K562 (cell line): ENCODE measurements around the gene GCN1. TPM values are rescaled to one million over a fixed set of nuclear protein-coding genes. Genes with fewer than 3 reads are reported as not detected.
A peak's percentile ranks its signal among the peaks of the same experiment; 100 is the strongest.

ENCODE experiments used
- ATAC-seq: fragments of 200-7000 bp; cut with Tn5 transposase; 3 replicates; pipeline ENCODE4 v1.9.1; 2020; ENCODE audit warnings: moderate library complexity
- BruUV-seq: library from RNA; stranded (reverse); fragments of 400-500 nt; replicated peaks from 2 replicates; lab custom pipeline; 2021; lab: Mats Ljungman, UMichigan
- CTCF ChIA-PET: fragments of 300-600 bp; formaldehyde crosslinking; extraction: SDS; loops from one replicate; lab custom pipeline; 2021; ENCODE audit warnings: low intra/inter-chr PET ratio; lab: Yijun Ruan, JAX
- POLR2A ChIA-PET: fragments of 300-600, 350-650 bp; sonication (Branson Sonifier 250); formaldehyde crosslinking; extraction: SDS; loops from one replicate; lab custom pipeline; 2021; ENCODE audit warnings: antibody characterized with exemption, inconsistent platforms; lab: Yijun Ruan, JAX
- DNase-seq, 4 experiments: peaks; one replicate each; pipeline versions ENCODE4 v3.0.0 to v3.0.0-alpha.2; 2011 to 2018; ENCODE audit warnings: low spot score in 3 of 4, mixed read lengths in 3 of 4; ENCODE audit errors: extremely low read depth in 1 of 4
- FAIRE-seq: peaks from 2 replicates; lab custom pipeline; 2011; peaks lifted over from hg19 to GRCh38; lab: Jason Lieb, UNC
- H2AFZ ChIP-seq: 2 replicates; pipeline ENCODE4 v1.6.0; 2011; ENCODE audit warnings: low read depth, low read length, control low read depth, inconsistent platforms
- H3K27ac ChIP-seq: fragments of 200-600 bp; 3 replicates; pipeline ENCODE4 v1.8.0; 2011; ENCODE audit warnings: low read depth, mild to moderate bottlenecking, control low read depth, inconsistent platforms, low read length, moderate library complexity, mixed read lengths; ENCODE audit errors: extremely low read depth
- H3K27me3 ChIP-seq, 2 experiments: fragments of 300-600 bp in 1 of 2; 2 replicates in 1 of 2; 3 replicates in 1 of 2; pipeline versions ENCODE4 v1.6.0 to v1.8.0; 2011; ENCODE audit warnings: inconsistent platforms in 2 of 2, low read length in 2 of 2, mild to moderate bottlenecking in 1 of 2, mixed read lengths in 1 of 2, moderate library complexity in 1 of 2; ENCODE audit not compliant: control insufficient read depth in 2 of 2, insufficient read depth in 2 of 2
- H3K36me3 ChIP-seq: fragments of 300-600 bp; 3 replicates; pipeline ENCODE4 v1.8.0; 2011; ENCODE audit warnings: mild to moderate bottlenecking, low read length, inconsistent platforms; ENCODE audit not compliant: control insufficient read depth, insufficient read depth
- H3K4me1 ChIP-seq, 2 experiments: fragments of 200-600 bp in 1 of 2; replicated peaks in 1 of 2; 2 replicates in 1 of 2; 3 replicates in 1 of 2; pipeline versions ENCODE4 v1.5.1 to v1.8.0; 2011; ENCODE audit warnings: inconsistent platforms in 2 of 2, low read length in 2 of 2, mild to moderate bottlenecking in 1 of 2, mixed read lengths in 1 of 2, moderate library complexity in 1 of 2; ENCODE audit not compliant: control insufficient read depth in 2 of 2, insufficient read depth in 2 of 2
- H3K4me2 ChIP-seq: 2 replicates; pipeline ENCODE4 v1.6.1; 2011; ENCODE audit warnings: low read length, control low read depth, inconsistent platforms, mixed read lengths; ENCODE audit not compliant: insufficient read depth
- H3K4me3 ChIP-seq: fragments of 200-600 bp; sonication (generic), shearing (Covaris generic); 2 replicates; pipeline ENCODE4 v1.5.1; 2016; ENCODE audit warnings: control low read depth, inconsistent platforms
- H3K79me2 ChIP-seq: fragments of 200-600 bp; 3 replicates; pipeline ENCODE4 v1.8.0; 2011; ENCODE audit warnings: low read length, inconsistent platforms; ENCODE audit not compliant: control insufficient read depth, insufficient read depth
- H3K9ac ChIP-seq, 2 experiments: 2 replicates each; pipeline versions ENCODE4 v1.6.0 to v1.6.1; 2011; ENCODE audit warnings: low read depth in 2 of 2, low read length in 2 of 2, control low read depth in 1 of 2, inconsistent platforms in 1 of 2, mild to moderate bottlenecking in 1 of 2, mixed read lengths in 1 of 2; ENCODE audit not compliant: insufficient read depth in 1 of 2
- H3K9me1 ChIP-seq: one replicate; pipeline ENCODE4 v1.6.0; 2011; ENCODE audit warnings: inconsistent platforms, mild to moderate bottlenecking, low read length, moderate library complexity; ENCODE audit not compliant: control insufficient read depth, insufficient read depth
- H3K9me3 ChIP-seq: replicated peaks from 2 replicates; pipeline ENCODE4 v1.5.1; 2011; ENCODE audit warnings: low read depth, low read length, inconsistent platforms; ENCODE audit not compliant: control insufficient read depth, insufficient read depth
- H4K20me1 ChIP-seq: replicated peaks from 2 replicates; pipeline ENCODE4 v1.6.1; 2011; ENCODE audit warnings: low read length, inconsistent platforms, mixed read lengths; ENCODE audit not compliant: control insufficient read depth, insufficient read depth
- CCNT2 ChIP-seq: IDR thresholded peaks from 2 replicates; pipeline ENCODE4 v1.6.1; 2011; ENCODE audit warnings: borderline replicate concordance, low read depth, mild to moderate bottlenecking, moderate library complexity, mixed read lengths, low read length; ENCODE audit not compliant: insufficient read length; ENCODE audit errors: extremely low read depth
- ESRRA ChIP-seq: fragments of 450-650 bp; IDR thresholded peaks from 2 replicates; pipeline ENCODE4 v1.6.1; 2014; ENCODE audit warnings: low read depth, mild to moderate bottlenecking, moderate library complexity, borderline replicate concordance
- ETV6 ChIP-seq, 3 experiments: fragments of 150-350 bp in 1 of 3; sonication (generic) in 1 of 3; formaldehyde crosslinking in 1 of 3; IDR thresholded peaks; 2 replicates each; pipeline versions ENCODE4 v1.6.1 to v1.8.0; 2014 to 2022; ENCODE audit warnings: borderline replicate concordance in 2 of 3, low read depth in 2 of 3, antibody characterized with exemption in 1 of 3, low read length in 1 of 3, mild to moderate bottlenecking in 1 of 3, missing genetic modification reagents in 1 of 3
- GABPB1 ChIP-seq: sonication (generic); formaldehyde crosslinking; IDR thresholded peaks from 2 replicates; pipeline ENCODE4 v1.8.0; 2022; ENCODE audit warnings: mild to moderate bottlenecking, missing genetic modification reagents
- HCFC1 ChIP-seq: IDR thresholded peaks from 2 replicates; pipeline ENCODE4 v1.6.1; 2012; ENCODE audit warnings: low read depth, low read length, improper control_type of control experiment
- HDGF ChIP-seq: fragments of 450-650 bp; IDR thresholded peaks from 2 replicates; pipeline ENCODE4 v1.6.1; 2016
- HMG20B ChIP-seq: fragments of 250-450 bp; sonication (Bioruptor Pico); IDR thresholded peaks from 2 replicates; pipeline ENCODE4 v1.5.0; 2021; ENCODE audit warnings: mild to moderate bottlenecking
- IFI16 ChIP-seq: fragments of 250-450 bp; sonication (Bioruptor Pico); IDR thresholded peaks from 2 replicates; pipeline ENCODE4 v2.1.2; 2022; ENCODE audit warnings: mild to moderate bottlenecking, inconsistent platforms
- KLF10 ChIP-seq: fragments of 250-450 bp; sonication (Bioruptor Pico); IDR thresholded peaks from 2 replicates; pipeline ENCODE4 v1.6.1; 2021; ENCODE audit warnings: matching md5 sums
- NBN ChIP-seq: fragments of 450-650 bp; IDR thresholded peaks from 2 replicates; pipeline ENCODE4 v1.6.1; 2016; ENCODE audit warnings: low read depth, mild to moderate bottlenecking
- RBM25 ChIP-seq: fragments of 200-400 bp; formaldehyde crosslinking; IDR thresholded peaks from 2 replicates; pipeline ENCODE4 v1.6.1; 2018; ENCODE audit warnings: low read length, low read depth, moderate library complexity; ENCODE audit not compliant: severe bottlenecking
- SMAD2 ChIP-seq: fragments of 150-350 bp; IDR thresholded peaks from 2 replicates; pipeline ENCODE4 v1.6.1; 2014; ENCODE audit warnings: low read depth, mild to moderate bottlenecking, low read length
- SP2 ChIP-seq: IDR thresholded peaks from 2 replicates; pipeline ENCODE4 v1.6.1; 2011; ENCODE audit warnings: mild to moderate bottlenecking, low read depth, low read length, moderate library complexity; ENCODE audit not compliant: poor library complexity, severe bottlenecking; ENCODE audit errors: extremely low read depth
- SREBF2 ChIP-seq: sonication (generic); formaldehyde crosslinking; IDR thresholded peaks from 2 replicates; pipeline ENCODE4 v1.4.0; 2020; ENCODE audit warnings: mild to moderate bottlenecking, missing genetic modification reagents
- SRSF3 ChIP-seq: fragments of 200-400 bp; formaldehyde crosslinking; IDR thresholded peaks from 2 replicates; pipeline ENCODE4 v1.6.1; 2016; ENCODE audit warnings: mild to moderate bottlenecking, low read length, moderate library complexity; ENCODE audit not compliant: insufficient read depth
- ZFP30 ChIP-seq: fragments of 250-450 bp; sonication (Bioruptor Pico); IDR thresholded peaks from 2 replicates; pipeline ENCODE4 v1.8.0; 2022; ENCODE audit warnings: moderate library complexity, mild to moderate bottlenecking, inconsistent platforms, borderline replicate concordance
- ZNF282 ChIP-seq: sonication (generic); formaldehyde crosslinking; IDR thresholded peaks from 2 replicates; pipeline ENCODE4 v1.8.1; 2023; ENCODE audit warnings: missing genetic modification reagents
- ZNF696 ChIP-seq: fragments of 250-450 bp; sonication (Bioruptor Pico); conservative IDR thresholded peaks from 2 replicates; pipeline ENCODE4 v1.4.0; 2020; ENCODE audit warnings: mild to moderate bottlenecking, moderate library complexity
- WGBS: fragments of 100-300 bp; shearing (Covaris generic); methylation state at CpG from one replicate; pipeline ENCODE4 v1.1.6; 2016; ENCODE audit warnings: low coverage, mixed read lengths; ENCODE audit not compliant: insufficient coverage; ENCODE audit errors: missing lambda C conversion rate; 5-methylcytosine and 5-hydroxymethylcytosine counted together
- in situ Hi-C: fragments of 300-500 bp; cut with MboI; formaldehyde crosslinking; loops from 4 replicates; pipeline ENCODE4 v1.15.0; 2018; ENCODE audit warnings: inconsistent platforms, mixed read lengths
- intact Hi-C: fragments of 100-400 bp; cut with micrococcal nuclease; formaldehyde crosslinking; loops from 2 replicates; pipeline ENCODE4 v1.14.2; 2022
- polyA plus RNA-seq, 8 experiments: library from polyadenylated mRNA; depleted of rRNA in 4 of 8; stranded (reverse) in 5 of 8; unstranded in 3 of 8; fragments of >200 nt; fragmentation: Nextera tagmentation in 2 of 8; fragmentation: Illumina TruSeq in 1 of 8; extraction: Ambion mirVana in 2 of 8; extraction: Trizol in 1 of 8; gene quantifications; 2 replicates each; pipeline versions ENCODE4 v1.2.1 to v1.2.3, GENCODE V29; 2011 to 2014; ENCODE audit warnings: inconsistent platforms in 1 of 8, missing spikeins in 1 of 8
- total RNA-seq, 7 experiments: library from RNA; depleted of rRNA in 6 of 7; stranded (reverse); fragments of >200 nt in 6 of 7; fragmentation: Illumina TruSeq in 2 of 7; extraction: Trizol in 2 of 7; gene quantifications; 2 replicates each; pipeline versions ENCODE4 v1.2.1 to v1.2.3, GENCODE V29; 2011 to 2021; ENCODE audit warnings: low replicate concordance in 1 of 7
- TF ChIP-seq, protein P1 (sequence below): fragments of 250-450 bp; sonication (Bioruptor Pico); IDR thresholded peaks from 2 replicates; pipeline ENCODE4 v1.4.0; 2020; ENCODE audit warnings: mild to moderate bottlenecking, moderate library complexity, borderline replicate concordance

Gene GCN1
- total and polyA plus RNA-seq, 9 of the 15 experiments (the other 6 are each of a cell fraction or from before 2014, with no cell fraction given) = 11.9 to 190 (median 51.7) TPM

GRCh38 chr12:120116792-120117651, 77.5 kb downstream of the GCN1 start:
- peaks cover 6% of the 10 kb centered on the region for H3K9me1 ChIP-seq
- H3K4me1 ChIP-seq = peaks cover 15 to 26% of the 10 kb centered on the region in 2 experiments; a peak in 4 of 5 replicates
- ATAC-seq = peak; percentile 88
- no peaks in the 10 kb centered on the region for H3K27me3 ChIP-seq
- H3K9ac ChIP-seq = peak overlapping the region; percentile 73 to 96
- DNase-seq = peak; percentile 96 to 100 (median 99)
- no TSS peak for BruUV-seq
- FAIRE-seq = no peak
- ChIA-PET POLR2A (interaction anchor here (0.7 to 6.8 kb wide), 20 partner anchors 9 to 436 kb away, joined by 3 to 54 read pairs (median 3); partner anchors contain the start of genes RNU4-1, RNU4-2 and RPLP0), CTCF (no interaction called here)
- H3K4me2 ChIP-seq = peak overlapping the region; percentile 97
- peak overlapping the region; percentile 75 for H3K4me3 ChIP-seq
- peaks cover 65% of the 10 kb centered on the region for H3K79me2 ChIP-seq
- in situ Hi-C loops (no loop called here), intact Hi-C loops (loop anchor here (10.0 kb wide), 1 partner anchor 178 kb away; the partner anchor contains the start of genes RNU4-1 and RNU4-2)
- WGBS = under 1% methylated on average over 36 of the region's 91 CpGs
- H3K9me3 ChIP-seq = no peaks in the 10 kb centered on the region
- H3K36me3 ChIP-seq = peaks cover 32% of the 10 kb centered on the region
- peak overlapping the region; percentile 92 for H2AFZ ChIP-seq
- H4K20me1 ChIP-seq = peaks cover 10% of the 10 kb centered on the region; the same call in 1 of the 2 replicates
- H3K27ac ChIP-seq = peak overlapping the region; percentile 71
- TF ChIP-seq SP2 (no peak), CCNT2 (peak; percentile 46), ZNF696 (CRISPR knock-in tag) (no peak), HMG20B (CRISPR knock-in tag) (no peak), KLF10 (no peak), ESRRA (no peak), ETV6 (IDR thresholded peaks at IDR 0.05; ENCODE audit: borderline replicate concordance in 1 of 2, low read depth in 2 of 2, low read length in 1 of 2) (peak in 1 of 2 experiments; percentile 13; a peak in 1 of 4 replicates), ETV6 (CRISPR knock-in tag; IDR thresholded peaks at IDR 0.05; ENCODE audit: borderline replicate concordance) (no peak), IFI16 (CRISPR knock-in tag) (no peak), ZFP30 (CRISPR knock-in tag) (no peak), SRSF3 (no peak), HCFC1 (0 out of 2 replicates have a peak, but pooled peaks have one; percentile 31), ZNF282 (CRISPR knock-in tag) (peak; percentile 18; the same call in 1 of the 2 replicates), SMAD2 (no peak), NBN (0 out of 2 replicates have a peak, but pooled peaks have one; percentile 30), GABPB1 (CRISPR knock-in tag) (peak; percentile 58; the same call in 1 of the 2 replicates), SREBF2 (CRISPR knock-in tag) (no peak), RBM25 (no peak), HDGF (no peak)
- TF ChIP-seq, protein P1, sequence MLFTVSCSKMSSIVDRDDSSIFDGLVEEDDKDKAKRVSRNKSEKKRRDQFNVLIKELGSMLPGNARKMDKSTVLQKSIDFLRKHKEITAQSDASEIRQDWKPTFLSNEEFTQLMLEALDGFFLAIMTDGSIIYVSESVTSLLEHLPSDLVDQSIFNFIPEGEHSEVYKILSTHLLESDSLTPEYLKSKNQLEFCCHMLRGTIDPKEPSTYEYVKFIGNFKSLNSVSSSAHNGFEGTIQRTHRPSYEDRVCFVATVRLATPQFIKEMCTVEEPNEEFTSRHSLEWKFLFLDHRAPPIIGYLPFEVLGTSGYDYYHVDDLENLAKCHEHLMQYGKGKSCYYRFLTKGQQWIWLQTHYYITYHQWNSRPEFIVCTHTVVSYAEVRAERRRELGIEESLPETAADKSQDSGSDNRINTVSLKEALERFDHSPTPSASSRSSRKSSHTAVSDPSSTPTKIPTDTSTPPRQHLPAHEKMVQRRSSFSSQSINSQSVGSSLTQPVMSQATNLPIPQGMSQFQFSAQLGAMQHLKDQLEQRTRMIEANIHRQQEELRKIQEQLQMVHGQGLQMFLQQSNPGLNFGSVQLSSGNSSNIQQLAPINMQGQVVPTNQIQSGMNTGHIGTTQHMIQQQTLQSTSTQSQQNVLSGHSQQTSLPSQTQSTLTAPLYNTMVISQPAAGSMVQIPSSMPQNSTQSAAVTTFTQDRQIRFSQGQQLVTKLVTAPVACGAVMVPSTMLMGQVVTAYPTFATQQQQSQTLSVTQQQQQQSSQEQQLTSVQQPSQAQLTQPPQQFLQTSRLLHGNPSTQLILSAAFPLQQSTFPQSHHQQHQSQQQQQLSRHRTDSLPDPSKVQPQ (CRISPR knock-in tag) = no peak
